Inflammatory macrophage (primary cell): ENCODE data around the gene PLPPR5.

Source experiments
- DNase-seq, 2 donors: peaks; one replicate each; pipeline ENCODE4 v3.0.0-alpha.2; 2020 to 2022

PLPPR5 gene

GRCh38 chr1:98969798-98970490 is 34.7 kb downstream of the PLPPR5 start:
- DNase-seq: no peak

DNA sequence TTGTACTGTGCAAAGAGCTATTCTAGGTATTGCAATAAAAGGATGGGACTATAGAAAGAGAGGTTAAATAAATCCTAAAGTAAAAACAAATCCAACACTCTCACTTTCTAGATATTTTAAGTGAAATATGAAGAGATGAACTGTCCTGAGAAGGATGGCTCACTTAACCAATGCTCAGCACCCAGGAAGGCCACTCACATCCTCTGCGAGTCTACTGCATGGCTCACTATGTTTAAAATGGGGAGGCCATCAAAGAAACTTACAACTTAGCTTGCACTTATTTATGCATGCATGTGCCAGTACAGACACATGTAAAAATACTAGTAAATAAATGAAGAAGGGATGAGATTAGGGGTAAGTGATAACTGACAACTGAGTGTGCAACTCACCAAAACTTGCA is 37.5 kb downstream of the PLPPR5 start:
- no peak for DNase-seq

GRCh38 chr1:98965394-98965793 is 39.3 kb downstream of the PLPPR5 start:
- no peak for DNase-seq

GRCh38 chr1:98964198-98964597 is 40.5 kb downstream of the PLPPR5 start:
- no peak for DNase-seq

- no peak for DNase-seq
Observed at GRCh38 chr1:98963064-98963758, 41.5 kb downstream of the PLPPR5 start.

DNA sequence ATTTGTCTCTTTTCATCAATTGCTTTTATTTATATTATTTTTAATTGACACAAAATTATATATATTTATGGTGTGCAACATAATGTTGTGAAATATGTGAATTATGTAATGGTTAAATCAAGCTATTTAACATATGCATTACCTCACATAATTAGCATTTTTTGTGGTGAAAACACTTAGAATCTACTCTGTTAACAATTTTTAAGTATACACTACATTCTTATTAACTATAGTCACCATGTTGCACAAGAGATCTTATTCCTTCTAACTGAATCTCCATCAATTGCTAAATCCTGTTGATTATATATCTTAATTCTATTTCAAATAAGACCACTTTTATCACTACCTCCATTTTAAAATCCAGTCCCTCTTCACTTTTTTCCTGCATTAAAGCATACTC is 42.5 kb downstream of the PLPPR5 start:
- no peak for DNase-seq

GRCh38 chr1:98949621-98950020 is 55.0 kb downstream of the PLPPR5 start:
- DNase-seq: no peak

GRCh38 chr1:98949166-98949565 is 55.5 kb downstream of the PLPPR5 start:
- DNase-seq: no peak

DNA sequence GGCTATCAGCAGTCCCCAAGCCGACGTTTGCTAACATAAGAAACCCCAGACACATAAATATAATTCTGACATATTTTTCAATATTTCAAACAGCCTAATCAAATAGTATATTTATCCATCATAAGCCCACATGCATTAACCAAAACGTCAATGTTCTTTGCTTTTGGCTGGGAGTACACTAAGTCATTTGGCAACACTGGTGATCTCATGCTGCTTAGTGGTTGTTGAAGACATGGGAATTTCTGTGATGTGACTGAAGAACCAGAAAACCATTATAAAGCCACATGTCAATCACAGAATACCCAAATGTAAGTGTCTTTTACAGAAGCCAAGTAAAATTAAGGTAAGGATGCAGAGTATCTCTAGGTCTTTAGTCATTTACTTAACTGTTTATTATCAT is 57.6 kb downstream of the PLPPR5 start:
- DNase-seq: no peak

GRCh38 chr1:98940722-98941079 is 64.0 kb downstream of the PLPPR5 start:
- peak in 1 of 2 donors; percentile 2 for DNase-seq

DNA sequence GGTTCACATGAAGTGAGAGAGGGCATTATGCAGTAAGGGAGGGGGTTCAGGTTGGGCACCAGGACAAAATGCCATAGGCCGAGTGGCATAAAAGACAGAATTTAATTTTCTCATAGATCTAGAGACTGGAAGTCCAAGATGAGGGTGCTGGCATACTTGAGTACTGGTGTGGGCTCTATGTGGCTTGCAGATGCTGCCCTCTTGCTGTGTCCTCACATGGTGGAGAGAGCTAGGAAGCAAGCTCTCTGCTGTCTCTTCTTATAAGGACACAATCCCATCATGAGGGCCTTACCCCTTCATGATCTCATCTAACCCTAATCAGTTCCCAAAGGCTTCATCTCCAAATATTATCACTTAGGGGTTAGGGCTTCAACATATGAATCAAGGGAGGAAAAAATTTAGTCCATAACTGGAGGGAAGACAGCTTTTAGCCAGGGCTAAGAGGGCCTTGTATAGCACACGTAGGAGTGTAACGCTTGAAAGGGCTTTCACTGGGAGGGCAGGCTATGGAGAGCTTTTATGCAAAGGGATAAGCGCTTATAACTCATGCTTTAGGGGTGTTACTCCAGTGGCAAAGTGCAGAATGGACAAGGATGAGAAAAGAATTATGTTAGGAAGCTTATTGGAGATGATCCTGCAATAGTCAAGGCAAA is 64.5 kb downstream of the PLPPR5 start:
- DNase-seq: no peak

DNA sequence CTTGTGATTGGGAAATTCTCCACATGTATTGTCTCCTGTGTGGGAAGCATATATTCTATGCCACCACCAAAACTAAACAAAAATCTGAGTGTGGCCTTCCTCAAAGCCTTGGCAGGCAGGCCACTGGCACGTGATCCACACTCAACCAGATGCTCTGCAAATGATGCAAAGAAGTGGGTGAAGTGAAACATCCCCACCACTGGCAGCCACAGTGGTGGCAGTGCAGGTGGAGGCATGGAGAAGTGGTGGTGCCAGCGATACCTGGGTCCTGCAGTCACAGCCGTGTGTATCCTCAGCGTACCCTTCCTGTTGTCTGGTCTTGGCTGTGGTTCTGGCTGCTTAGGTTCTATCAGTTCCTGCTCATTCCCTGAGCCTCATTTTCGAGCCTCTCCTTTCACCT is 65.2 kb downstream of the PLPPR5 start:
- no peak for DNase-seq

DNA sequence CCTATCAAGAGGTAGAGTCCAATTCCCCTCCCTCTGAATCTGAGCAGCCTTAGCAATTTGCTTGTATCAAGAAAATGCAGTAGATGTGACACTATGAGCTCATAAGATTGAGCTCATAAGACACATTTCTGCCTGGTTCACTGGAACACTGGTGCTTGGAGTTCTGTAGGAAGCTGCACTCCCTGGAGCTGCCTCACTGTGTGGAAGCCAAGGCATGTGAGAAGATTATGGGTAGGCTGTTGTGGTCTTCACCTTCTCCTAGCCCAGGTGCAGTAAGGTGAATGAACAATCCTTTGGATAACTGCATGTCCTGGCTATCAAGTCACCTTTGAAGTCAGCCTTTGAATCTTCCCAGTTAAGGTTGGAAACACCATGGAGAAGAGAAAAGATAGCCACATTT is 67.3 kb downstream of the PLPPR5 start:
- no peak for DNase-seq

GRCh38 chr1:98932184-98932583 is 72.5 kb downstream of the PLPPR5 start:
- no peak for DNase-seq

- no peak for DNase-seq
Observed at GRCh38 chr1:98931128-98931835, 73.4 kb downstream of the PLPPR5 start.

DNA sequence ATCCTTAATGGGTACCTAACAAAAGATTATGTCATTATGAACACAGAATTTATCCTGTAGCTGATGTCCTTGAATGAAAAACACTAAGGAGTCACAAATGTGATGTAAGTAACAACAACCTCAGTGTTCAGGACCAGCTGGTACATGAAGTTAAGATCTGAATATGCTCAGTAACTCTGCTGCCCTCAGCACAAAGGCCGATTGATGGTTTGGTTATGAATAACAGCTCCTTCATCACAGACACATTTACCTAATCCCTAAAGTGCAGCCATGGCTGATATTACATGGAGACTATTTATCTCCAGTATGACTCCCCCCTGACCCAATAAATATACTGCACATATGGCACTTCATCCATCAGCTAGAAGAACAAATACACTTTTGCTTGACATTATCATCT is 75.2 kb downstream of the PLPPR5 start:
- no peak for DNase-seq

- no peak for DNase-seq
Observed at GRCh38 chr1:98926597-98926996, 78.1 kb downstream of the PLPPR5 start.

DNA sequence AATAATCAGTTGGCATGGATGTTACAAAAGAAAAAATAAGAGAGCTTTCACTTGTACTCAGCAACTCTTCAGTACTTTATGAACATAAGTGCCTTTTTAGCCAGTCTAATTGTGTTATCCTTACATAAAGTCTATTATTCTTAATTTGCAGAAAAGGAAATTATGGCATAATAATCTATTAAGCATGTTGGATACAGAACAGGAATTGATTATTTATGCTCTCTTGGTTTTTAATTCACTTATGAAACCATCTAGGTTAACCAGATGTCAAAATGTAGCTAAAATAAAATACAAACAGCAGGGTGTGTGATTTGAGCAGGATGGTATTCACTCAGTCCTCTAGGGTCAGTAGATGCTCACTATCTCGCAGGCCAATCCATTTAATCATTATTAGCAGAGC is 79.7 kb downstream of the PLPPR5 start:
- DNase-seq: no peak

- no peak for DNase-seq
Observed at GRCh38 chr1:98923667-98924066, 81.0 kb downstream of the PLPPR5 start.

GRCh38 chr1:98921817-98922216 is 82.8 kb downstream of the PLPPR5 start:
- no peak for DNase-seq

DNA sequence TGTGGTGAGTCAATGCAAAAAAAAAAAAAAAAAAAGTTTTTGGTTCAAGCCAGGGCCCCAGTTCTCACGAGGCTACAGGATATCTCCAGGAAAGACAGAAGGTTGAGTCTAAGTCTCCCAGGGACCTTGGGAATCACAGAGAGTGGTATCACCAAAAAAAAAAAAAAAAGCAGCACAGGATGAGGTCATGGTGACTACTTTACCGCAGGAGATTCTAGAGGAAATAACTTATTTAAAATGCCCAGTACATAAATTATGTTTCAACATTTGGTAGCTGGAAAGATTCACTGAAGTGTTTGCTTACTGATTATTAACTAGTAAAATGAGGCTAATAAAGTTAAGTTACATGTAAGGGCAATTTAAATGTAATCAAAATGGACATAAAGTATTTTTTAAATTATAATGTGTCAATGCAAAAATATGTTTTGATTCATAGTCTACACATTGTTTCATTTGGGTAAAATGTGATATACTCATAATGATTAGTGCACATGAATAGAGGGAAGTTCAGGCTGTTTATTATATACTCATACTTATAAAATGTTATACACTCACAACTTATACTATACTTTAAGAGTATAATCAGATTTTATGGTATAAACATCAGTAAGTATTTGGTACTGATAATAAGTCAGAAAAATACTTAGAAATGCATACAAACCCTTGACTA is 84.1 kb downstream of the PLPPR5 start:
- DNase-seq: no peak

GRCh38 chr1:98919652-98920051 is 85.0 kb downstream of the PLPPR5 start:
- DNase-seq: no peak

DNA sequence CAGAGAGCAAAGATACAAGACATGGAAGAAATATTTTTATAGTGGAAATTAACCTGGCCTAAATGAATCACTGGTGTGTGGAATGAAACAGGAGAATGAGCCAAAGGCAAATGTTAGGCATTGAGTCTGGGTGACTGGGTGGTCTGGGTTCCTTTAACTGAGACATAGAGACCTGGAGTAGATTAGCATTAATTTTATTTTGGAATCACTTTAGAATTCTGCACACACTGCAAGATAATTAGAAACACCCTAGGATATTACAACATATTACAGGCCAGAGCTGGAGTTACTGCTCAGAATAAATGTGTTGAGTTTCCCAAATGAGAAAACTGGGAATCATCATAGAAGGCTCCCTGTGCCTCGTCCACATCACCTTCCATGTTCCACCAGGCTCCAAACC is 85.5 kb downstream of the PLPPR5 start:
- DNase-seq: no peak
